DOHH2 (cell line): ENCODE measurements around the gene ORAI3.

Experiments used
- EZH2phosphoT487 ChIP-seq: fragments of 200-600 bp; sonication (generic); IDR thresholded peaks from 2 replicates; pipeline ENCODE4 v1.6.1; 2017; ENCODE audit warnings: borderline replicate concordance, mild to moderate bottlenecking, antibody characterized with exemption, low read length, moderate library complexity, mixed read lengths
- TF ChIP-seq, protein P1 (sequence below): fragments of 200-600 bp; sonication (generic); IDR thresholded peaks from one replicate; pipeline ENCODE4 v1.5.1; 2014; ENCODE audit warnings: antibody characterized with exemption, mild to moderate bottlenecking, low read depth, low read length; ENCODE audit not compliant: poor library complexity, severe bottlenecking

DNA sequence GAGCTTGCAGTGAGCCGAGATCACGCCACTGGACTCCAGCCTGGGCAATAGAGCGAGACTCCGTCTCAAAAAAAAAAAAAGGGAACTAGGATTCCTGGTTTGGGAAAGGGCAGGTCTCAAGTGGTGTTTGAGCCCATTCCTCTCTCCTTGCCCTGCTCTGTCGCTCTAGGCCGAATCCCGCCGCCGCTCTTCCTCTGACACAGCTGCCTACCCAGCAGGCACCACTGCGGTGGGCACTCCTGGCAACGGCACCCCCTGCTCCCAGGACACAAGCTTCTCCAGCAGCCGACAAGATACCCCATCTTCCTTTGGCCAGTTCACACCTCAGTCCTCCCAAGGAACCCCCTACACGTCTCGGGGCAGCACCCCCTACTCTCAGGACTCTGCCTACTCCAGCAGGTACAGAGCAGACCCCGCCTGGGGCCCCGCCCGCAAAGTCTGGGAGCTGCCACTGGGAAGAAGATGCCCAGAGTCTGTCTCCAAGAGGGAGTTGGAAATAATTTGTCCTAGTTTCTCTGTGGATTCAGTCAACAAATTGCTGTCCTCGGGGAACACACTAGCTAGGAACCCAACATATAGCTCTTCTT lies 15.2 kb downstream of the ORAI3 start:
- TF ChIP-seq, protein P1, sequence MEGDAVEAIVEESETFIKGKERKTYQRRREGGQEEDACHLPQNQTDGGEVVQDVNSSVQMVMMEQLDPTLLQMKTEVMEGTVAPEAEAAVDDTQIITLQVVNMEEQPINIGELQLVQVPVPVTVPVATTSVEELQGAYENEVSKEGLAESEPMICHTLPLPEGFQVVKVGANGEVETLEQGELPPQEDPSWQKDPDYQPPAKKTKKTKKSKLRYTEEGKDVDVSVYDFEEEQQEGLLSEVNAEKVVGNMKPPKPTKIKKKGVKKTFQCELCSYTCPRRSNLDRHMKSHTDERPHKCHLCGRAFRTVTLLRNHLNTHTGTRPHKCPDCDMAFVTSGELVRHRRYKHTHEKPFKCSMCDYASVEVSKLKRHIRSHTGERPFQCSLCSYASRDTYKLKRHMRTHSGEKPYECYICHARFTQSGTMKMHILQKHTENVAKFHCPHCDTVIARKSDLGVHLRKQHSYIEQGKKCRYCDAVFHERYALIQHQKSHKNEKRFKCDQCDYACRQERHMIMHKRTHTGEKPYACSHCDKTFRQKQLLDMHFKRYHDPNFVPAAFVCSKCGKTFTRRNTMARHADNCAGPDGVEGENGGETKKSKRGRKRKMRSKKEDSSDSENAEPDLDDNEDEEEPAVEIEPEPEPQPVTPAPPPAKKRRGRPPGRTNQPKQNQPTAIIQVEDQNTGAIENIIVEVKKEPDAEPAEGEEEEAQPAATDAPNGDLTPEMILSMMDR, result no peak
- no peak for TF ChIP-seq EZH2phosphoT487
